ENCODE measurements around the gene TCF7L1.
"Not testable (repeated sequence)": the region's sequence is repeated elsewhere in the genome, so short reads cannot be mapped to it uniquely, and the experiment has no call there.

The TCF7L1 gene

GRCh38 chr2:85133751-85134254, 611 bp downstream of the TCF7L1 start:
- no peak for DNase-seq (ENCODE audit: low read depth)

GRCh38 chr2:85134255-85134895, 1.2 kb downstream of the TCF7L1 start:
- DNase-seq (ENCODE audit: low read depth) = no peak

- DNase-seq (ENCODE audit: low read depth) = no peak
These were observed 1.9 kb downstream of the TCF7L1 start for GRCh38 chr2:85134896-85135659.

GRCh38 chr2:85135660-85135914, 2.4 kb downstream of the TCF7L1 start:
- no peak for DNase-seq (ENCODE audit: low read depth)

- no peak for DNase-seq (ENCODE audit: low read depth)
These were observed 4.0 kb downstream of the TCF7L1 start for GRCh38 chr2:85137156-85137555.

- DNase-seq (ENCODE audit: low read depth) = no peak
These were observed 10.4 kb downstream of the TCF7L1 start for GRCh38 chr2:85143463-85144082.

DNA sequence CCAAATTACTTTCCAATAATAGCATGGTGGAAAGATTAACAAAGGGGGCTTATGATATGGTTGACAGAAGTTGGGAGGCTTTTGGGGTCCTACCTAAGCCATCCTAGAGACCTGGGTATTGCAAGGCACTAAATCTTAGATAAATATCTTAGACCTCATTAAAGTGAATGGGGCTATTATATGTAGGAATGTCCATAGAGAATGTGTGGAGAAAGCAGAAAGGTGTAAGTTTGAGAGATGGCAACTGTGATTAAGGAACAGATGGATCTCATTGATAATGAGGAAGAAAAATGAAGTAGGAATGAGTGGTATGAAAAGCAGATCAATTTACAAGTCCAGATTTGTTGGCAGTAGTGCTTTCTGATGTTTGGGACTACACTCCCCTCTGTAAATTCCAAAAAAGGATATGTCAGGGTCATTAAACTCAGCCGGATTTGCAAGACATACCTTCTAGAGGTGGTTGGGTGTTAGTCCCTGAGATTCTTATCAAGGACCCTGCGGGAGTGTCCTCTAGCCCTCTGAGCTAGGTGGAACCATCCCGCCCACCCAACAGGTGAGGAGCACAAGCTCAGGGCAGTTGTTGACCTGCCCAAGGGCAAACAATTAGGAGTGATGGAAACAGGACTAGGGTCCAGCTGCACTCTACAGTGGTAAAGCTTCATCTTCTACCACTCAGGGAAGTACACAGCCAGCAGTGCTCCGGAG, 12.1 kb downstream of the TCF7L1 start:
- DNase-seq (ENCODE audit: low read depth) = no peak

GRCh38 chr2:85148190-85148589, 15.0 kb downstream of the TCF7L1 start:
- no peak for DNase-seq (ENCODE audit: low read depth)

- no peak for DNase-seq (ENCODE audit: low read depth)
These were observed 17.8 kb downstream of the TCF7L1 start for GRCh38 chr2:85151026-85151425.

DNA sequence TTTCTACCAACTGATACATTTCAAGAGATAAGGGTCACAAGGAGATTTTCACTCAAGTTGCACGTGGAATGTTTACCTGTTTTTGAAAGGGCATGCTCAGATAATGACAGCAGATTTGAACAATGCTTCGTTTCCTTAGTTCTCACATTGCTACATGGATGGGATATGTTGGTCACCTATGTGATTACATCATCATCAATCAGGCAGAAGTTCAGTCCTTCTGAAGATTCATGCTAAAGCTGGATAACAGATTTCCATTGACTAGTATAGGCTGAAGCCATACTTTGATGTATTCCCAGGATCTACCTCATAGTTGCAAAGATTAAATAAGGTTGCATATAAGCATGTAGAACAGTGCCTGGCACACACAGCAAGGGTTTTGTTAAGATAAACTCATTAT, 19.7 kb downstream of the TCF7L1 start:
- no peak for DNase-seq (ENCODE audit: low read depth)

DNA sequence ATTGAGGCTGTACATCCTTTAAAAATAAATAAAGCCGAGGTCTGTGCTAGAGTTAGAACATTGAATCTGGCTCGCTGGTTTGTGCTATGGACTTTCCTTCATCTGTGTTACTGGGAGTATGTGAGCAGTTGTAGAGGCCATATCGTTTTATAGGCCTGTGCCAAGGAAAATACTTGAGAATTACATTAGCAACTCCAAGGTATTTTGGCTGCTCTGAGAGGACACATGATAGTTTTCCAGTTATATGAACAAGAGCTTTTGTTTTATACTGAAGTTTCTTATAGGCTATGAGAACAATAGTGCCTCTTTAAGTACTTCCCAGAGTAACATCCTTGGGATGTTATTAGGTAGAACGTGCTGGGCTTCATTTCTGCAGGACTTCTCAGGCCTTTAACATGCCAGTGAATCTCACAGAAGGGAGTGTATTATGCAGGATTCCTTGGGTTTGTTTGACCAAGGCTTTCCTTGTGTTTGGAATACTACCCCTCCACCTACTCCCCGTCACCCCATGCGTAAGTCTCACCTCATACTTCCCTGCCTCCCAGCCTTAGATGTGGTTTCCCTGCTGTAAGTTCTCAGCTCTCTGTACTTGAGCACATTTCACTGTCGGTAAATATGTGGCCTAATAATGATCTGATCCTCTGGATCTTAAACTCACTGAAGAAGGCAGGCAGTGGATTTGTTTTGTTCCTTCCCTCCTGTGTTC, 21.0 kb downstream of the TCF7L1 start:
- DNase-seq (ENCODE audit: low read depth) = no peak

DNA sequence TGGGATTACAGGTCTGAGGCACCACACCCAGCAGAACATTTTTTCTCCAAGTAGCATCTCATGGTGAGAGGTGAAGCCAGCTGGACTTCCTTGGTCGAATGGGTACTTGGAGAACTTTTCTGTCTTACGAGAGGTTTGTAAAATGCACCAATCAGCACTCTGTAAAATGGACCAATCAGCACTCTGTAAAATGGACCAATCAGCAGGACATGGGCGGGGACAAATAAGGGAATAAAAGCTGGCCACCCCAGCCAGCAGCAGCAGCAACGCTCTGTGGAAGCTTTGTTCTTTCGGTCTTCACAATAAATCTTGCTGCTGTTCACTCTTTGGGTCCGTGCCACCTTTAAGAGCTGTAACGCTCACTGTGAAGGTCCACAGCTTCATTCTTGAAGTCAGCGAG, 21.9 kb downstream of the TCF7L1 start:
- not testable (repeated sequence) for DNase-seq (ENCODE audit: low read depth)

DNA sequence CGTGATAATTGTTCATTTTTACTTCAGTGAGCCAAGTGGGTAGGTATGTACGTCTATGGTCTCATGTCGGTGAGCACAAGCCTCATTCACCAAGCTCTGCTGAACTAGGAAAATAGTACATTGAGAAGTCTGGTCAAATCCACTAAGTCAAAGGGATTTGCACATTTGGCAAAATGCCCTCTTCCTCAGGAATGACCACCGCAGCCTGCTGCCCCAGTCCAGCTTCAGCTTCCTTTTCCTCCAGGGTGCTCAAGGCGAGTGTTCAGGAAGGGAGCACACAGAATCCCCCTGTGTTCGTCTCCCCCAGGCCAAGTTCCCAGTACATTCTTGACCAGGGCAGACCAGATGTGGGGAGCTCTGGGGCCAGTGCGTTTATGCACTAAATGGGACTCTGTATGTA, 23.0 kb downstream of the TCF7L1 start:
- no peak for DNase-seq (ENCODE audit: low read depth)

DNA sequence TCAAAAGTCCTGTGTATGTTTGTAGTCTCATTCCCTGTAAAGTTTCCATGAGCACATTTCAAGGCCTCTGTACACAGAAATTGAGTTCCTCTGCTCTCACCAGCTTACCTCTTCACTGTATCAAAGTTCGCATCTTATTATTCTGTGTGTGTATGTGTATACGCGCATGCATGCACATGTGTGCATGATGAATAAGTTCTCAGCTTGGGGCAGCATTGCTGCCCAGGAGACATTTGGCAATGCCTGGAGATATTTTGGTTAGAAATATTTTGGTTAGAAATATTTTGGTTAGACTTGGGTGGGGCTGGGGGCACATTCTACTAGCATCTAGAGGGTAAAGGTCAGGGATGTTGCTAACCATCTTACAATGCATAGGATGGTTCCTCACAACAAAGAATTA, 23.4 kb downstream of the TCF7L1 start:
- no peak for DNase-seq (ENCODE audit: low read depth)

- no peak for DNase-seq (ENCODE audit: low read depth)
These were observed 24.2 kb downstream of the TCF7L1 start for GRCh38 chr2:85157345-85157744.

DNA sequence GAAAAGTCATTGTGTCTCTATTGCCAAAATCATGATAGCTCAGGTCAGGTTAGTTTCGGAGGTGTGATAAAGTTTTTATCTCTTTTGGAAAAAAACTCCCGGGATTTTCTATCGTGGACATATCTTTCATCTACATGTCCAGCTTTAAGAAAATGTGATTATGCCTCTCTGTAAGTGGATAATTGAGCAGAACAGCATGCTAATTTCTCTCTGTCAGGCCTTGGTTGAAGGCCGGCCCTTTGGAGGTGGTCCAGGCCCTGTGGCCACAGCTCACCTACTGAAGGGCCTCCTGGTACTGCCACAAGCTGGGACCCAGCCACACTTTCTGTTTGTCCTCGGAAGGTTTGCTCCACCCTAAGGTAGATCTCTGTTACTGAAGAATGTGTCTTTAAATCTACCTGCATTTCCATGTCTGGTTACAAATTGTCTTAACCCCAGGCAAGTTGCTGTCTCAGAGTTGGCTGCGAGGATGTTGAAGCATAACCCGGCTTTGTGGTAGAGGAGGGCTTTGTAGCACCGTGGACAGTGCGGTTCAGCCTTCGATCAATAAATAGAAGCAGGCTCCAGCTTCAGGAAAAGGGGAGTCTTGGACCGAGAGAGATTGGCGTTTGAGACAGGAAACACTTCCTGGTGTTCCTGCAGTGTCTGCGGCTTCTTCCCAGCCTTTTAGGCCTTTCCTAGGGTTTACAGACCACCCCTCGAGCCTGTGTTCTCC, 25.5 kb downstream of the TCF7L1 start:
- DNase-seq (ENCODE audit: low read depth) = no peak

GRCh38 chr2:85159589-85159988, 26.4 kb downstream of the TCF7L1 start:
- DNase-seq (ENCODE audit: low read depth) = no peak

DNA sequence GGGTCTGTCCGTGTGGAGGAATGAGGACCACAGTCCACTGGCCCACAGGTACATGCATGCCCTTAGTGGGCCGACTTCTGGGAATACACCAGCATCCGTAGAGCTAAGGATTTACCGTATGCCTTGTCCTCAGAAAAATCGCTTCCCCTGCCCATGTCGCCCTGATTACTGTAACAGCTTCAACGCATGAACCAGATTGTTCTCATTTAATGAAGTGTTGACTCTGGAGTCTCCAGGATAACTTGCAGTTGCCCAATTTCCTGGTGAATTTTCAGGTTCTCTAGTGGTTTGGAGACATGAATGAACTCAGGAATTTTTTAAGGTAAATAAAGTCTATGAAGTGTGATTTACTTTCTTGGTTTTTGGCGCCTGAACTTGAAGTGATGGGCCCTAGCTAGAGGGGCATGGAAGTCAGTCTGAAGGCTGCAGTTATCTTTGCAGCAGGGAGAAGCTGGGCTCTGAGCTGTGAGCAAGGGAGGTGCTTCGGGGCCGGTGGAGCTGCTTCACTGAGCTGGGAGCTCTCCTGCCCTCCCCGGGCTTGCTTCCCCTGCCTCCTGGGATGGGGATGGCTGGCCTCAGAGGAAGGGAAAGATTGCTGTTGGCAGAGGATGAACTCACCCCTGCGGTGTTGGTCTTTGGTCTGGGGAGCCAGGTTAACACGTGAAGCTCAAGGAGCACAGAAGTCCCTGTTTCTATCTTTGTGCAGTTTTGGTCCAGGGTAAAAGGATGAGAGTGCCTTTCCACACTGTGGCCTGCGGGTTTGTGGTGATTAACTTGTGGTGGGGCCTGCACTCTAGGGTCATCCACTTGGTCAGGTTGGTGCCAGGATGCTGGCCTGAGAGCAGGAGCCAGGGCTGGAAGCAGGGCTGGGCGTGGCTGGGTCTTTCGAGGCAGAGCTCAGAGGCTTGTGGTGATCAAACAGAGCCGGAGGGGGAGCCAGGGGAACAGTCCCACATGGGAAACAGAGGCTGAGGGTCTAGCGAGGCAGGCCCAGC, 28.1 kb downstream of the TCF7L1 start:
- DNase-seq (ENCODE audit: low read depth) = no peak

DNA sequence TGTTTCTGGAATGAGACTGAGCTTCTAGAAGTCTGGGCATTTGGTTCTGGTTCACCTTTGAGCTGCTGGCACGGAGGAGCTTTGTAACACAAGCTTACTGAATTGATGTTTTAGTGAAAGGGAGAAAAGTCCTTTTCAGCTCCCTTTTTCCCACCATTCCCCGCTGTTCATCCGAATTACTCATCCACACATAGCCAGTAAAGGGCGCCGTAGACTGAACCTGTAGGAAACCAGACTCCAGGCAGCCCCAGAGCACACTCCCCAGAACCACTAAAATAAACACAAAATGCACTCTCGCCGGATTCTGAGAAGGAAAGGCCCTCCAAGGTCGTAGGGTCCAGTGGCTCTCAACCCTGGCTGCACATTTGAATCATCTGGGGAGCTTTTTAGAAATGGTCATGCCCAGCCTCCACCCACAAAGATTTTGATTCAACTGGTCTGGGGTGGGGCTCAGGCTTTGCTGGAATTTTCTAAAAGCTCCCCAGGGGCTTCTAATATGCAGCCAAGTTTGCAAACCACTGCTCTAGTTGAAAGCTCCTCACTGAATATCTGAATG, 29.6 kb downstream of the TCF7L1 start:
- DNase-seq (ENCODE audit: low read depth) = no peak

DNA sequence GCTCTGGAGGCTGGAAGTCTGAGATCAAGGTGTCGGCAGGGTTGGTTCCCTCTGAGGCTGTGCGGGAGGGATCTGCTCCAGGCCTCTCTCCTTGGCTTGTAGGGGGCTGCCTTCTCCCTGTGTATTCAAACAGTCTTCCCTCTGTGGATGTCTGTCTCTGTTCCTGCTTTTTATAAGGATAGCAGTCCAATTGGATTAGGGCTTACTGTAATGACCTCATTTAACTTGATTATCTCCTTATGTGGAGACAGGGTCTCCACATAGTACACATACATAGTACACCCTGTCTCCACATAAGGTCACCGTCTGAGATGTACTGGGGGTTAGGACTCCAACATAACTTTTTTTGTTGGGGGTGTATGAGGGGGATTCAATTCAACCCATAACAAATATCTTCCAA, 30.5 kb downstream of the TCF7L1 start:
- no peak for DNase-seq (ENCODE audit: low read depth)
